Frontal cortex (tissue), 4 donors: ENCODE data around the gene NCBP2. TPM values are rescaled to one million over a fixed set of nuclear protein-coding genes. Genes with fewer than 3 reads are reported as not detected.
"Not testable (repeated sequence)": the region's sequence is repeated elsewhere in the genome, so short reads cannot be mapped to it uniquely, and the experiment has no call there.

ENCODE experiments used
- DNase-seq, 2 donors: peaks; one replicate each; pipeline ENCODE4 v3.0.0; 2012; ENCODE audit warnings: low spot score in 2 of 2
- FAIRE-seq: peaks from 2 replicates; lab custom pipeline; 2012; peaks lifted over from hg19 to GRCh38; lab: Jason Lieb, UNC
- total RNA-seq: library from RNA; depleted of rRNA; stranded (reverse); fragments of >200 nt; gene quantifications from one replicate; pipeline ENCODE4 v1.2.3, GENCODE V29; 2014
- donor health status: control.
- donor health status: control.
- donor health status: control.

The NCBP2 gene
- total RNA-seq, 1 donor from 2014 or later: 91.3 TPM

DNA sequence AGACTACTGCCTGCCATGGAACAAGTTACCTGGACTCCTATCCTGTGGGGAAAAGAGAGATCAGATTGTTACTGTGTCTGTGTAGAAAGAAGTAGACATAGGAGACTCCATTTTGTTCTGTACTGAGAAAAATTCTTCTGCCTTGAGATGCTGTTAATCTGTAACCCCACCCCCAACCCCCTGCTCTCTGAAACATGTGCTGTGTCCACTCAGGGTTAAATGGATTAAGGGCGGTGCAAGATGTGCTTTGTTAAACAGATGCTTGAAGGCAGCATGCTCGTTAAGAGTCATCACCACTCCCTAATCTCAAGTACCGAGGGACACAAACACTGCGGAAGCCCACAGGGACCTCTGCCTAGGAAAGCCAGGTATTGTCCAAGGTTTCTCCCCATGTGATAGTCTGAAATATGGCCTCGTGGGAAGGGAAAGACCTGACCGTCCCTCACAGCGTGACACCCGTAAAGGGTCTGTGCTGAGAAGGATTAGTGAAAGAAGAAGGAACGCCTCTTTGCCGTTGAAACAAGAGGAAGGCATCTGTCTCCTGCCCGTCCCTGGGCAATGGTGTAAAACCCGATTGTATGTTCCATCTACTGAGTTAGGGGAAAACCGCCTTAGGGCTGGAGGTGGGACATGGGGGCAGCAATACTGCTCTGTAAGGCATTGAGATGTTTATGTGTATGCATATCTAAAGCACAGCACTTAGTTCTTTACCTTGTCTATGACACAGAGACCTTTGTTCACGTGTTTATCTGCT lies 1.9 kb upstream of the NCBP2 start:
- not testable (repeated sequence) for FAIRE-seq, DNase-seq

DNA sequence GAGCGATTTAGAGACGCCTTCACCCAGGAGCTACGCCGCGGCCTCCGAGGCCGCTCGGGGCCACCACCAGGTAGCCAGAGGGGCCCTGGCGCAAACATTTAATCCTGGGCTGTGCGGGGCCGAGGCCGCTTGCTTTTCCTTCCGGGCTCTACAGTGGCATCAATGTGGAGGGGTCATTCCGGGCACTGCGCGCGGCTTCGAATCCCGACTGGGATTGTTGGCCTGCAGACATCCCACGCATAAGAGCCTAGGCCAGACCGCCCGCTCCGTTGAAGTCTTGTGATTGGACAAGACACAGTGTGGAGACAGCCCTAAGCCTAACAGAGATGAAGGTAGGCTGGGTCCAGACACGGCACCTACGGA lies 568 bp upstream of the NCBP2 start:
- no peak for FAIRE-seq
- no peak for DNase-seq

DNA sequence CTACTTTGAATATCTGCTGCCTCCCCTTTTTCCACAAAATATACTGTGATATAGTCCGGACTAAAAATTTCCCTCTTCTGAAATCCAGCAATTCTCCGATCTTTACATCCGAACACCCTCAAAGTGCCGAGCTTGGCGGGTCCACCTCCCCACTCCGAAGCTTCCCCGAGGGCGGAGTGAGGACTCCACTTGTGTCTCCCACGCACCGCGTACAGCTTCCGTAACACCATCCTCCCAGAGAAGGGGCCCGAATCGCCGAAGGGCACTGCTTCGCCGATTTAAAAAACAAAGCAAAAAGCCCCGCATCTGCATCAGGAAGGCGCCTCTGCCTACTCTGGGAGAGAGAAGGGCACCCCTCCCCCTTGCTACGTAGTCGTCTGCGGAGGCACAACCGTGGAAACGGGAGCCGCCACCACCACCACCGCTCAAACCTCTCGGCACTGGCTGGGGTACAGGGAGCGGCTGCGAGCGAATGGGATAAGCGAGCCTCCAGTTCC lies 551 bp downstream of the NCBP2 start:
- no peak for FAIRE-seq
- no peak for DNase-seq

DNA sequence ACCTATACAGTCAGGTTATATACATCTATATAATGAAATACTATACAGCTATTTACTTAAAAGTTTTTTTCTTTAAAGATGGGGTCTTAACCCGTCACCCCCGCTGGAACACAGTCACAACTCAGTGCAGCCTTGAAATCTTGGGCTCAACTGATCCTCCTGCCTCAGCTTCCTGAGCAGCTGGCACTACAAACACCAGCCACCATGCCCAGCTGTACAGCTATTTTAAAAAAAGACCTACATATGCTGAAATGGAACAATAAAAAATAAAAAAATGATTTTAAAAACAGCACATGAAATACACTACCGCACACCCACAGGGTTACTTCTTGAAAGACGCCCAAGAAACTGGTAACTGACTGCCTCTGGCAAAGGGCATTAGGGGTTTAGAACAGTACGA lies 3.8 kb downstream of the NCBP2 start:
- no peak for FAIRE-seq
- no peak for DNase-seq

DNA sequence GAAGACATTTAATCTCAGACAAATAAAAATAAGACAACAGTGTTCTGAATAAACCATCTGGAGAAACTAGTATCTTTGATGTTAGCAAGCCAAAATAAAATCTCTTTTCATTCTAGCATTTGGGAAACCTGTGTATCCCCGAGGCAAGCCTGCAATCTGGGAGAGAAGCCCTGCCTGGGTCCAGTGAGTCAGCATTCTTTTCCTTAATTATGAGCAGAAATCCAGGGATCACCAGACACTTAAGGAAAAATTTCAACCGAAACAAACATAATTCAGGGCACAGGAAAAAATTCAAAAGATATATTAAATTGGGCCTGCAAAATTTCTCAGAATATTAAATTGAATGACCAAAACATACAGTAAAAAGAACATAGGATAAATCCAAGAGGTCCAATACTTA lies 4.2 kb downstream of the NCBP2 start:
- DNase-seq (no peak), FAIRE-seq (no peak)

DNA sequence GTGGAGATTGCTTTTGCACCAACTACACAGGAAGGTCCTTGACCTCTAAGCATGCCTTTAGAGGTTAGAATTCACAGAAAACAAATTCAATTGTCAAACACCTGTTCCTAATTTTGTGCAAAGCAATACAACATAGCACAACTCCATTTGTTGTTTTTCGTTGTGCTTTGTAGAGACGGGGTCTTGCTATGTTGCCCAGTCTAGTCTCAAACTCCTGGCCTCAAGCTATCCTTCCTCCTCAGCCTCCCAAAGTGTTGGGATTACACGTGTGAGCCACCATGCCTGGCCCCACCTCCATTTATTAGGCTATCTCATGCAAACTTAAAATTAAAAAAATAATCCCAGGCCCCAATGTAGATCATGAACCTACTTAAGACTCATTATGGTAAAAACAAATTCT lies 6.0 kb downstream of the NCBP2 start:
- FAIRE-seq: no peak
- no peak for DNase-seq

DNA sequence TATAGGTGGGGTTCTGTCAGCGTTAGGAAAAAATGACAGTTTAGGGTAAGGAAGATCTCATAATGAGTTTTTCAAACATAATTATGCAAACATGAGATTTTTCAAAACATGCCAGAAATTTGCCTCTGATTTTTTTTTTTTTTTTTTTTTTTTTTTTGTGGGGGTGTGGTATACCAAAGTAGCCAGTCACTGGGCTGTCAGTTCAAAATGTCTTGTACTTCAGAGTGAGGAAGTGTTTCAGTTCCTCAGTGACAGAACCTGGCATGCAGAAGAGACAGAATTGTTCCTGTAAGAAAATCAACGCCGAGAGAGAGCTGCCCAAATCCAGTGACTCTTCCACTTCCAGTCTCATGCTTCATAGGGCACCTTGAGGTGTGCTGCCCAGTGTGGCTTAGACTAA lies 9.7 kb downstream of the NCBP2 start:
- DNase-seq (no peak), FAIRE-seq (no peak)

DNA sequence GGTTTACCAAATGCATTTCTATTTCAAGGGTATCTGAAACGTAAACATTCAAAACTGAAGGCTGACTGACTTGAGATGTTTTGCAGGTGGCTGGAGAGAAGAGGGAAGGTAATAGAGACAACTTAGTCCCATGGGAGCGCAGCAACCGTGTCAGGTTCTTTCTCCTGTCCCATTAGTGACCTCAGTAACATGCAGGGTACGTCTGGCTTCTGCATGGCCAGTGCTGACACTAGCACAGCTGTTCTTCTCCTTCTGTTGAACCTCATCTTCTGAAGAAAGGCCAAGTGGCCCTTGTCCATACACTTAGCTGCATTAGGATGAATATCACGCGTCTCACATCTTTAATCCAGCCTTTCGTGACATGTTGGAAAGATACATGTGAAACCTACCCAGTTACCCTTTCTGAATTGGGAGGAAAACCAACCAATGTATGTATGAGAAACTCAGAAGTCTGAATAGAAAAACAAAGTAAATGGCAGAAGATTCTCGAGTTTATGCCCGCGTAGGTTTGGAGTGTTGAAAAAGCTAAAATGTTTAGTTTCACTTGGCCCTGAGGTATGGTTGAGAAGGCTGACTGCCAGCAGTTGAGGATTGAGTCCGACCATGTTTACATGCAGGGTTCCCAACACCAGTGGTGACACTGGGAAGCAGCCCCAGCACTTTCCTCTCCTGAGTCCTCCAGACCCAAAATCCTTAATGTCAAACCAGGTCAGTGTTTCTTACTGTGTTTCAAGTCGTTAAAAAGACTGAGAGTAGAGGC lies 10.3 kb downstream of the NCBP2 start:
- DNase-seq: no peak
- FAIRE-seq: no peak

DNA sequence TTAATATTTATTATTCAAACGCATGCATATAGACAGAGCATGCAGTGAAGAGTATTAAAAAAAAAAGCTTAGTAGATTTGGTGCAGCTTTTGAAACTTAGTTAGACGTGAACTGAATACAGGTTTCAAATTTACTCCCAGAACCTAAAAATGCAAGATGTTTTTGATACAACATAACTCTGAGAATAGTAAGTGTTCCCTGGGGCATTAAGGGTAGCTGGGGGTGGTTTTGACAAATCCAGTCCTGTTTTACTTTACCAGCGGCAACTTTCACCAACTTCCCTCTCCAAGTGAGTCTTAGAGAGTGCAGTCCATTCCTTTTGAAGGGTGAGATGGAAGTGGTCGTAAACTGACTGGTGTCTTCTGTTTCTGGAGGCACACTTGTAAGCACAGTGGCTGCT lies 11.2 kb downstream of the NCBP2 start:
- DNase-seq (no peak), FAIRE-seq (no peak)

DNA sequence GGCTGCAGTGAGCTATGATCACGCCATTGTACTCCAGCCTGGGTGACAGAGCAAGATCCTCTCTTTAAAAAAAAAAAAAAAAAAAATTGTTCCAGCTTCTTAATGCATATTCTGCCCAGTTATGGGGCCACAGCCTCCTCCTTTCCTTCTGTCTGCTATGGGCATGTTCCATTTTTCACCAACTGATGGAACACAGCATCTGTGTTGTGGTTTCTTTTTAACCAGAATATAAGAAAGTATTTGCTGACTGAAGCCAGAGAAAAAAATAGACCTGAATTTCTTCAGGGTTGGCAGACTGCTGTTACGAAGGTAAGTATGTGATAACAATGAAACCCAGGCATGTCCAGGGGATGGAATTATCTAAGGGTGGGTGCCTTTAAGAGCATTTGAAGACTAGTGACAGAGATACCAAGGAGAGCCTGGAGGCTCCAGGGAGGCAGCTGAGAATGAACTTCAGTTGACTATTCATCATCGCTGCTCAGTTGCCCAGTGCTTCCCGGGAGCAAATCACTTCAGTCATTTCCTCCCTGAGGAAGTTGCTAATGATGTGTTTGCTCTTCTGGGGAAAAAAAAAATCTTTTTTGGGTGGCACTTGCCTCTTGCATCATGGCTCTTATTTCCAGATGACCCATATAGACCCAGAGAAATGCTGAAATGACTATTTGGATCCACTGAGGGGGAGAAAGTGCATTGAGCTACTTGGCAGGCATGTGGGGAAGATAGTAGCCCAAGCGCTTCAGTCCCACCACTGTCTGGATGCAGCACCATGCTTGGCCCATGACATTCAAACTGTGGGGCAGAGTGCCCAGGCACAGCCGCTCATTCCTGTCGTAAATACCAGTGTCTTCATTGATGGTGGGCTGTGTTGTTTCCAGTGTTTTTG lies 14.5 kb downstream of the NCBP2 start:
- DNase-seq: no peak
- FAIRE-seq: no peak

DNA sequence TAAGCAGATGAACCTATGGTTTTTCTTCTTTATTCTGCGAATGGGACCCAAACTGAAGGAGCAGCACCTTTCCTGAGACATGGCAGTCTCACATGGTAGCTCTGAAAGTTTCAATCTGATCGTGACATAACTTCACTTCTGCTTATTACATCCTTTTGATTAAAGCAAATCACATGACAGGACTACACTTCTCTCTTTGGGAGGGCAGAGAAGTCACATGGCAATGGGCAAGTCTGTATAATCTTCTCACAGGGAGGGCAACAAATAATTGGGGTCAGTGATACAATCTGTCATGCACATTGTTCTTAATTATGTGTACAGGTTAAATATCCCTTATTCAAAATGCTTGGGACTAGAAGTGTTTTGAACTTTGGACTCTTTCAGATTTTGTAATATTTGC lies 21.6 kb downstream of the NCBP2 start:
- DNase-seq: no peak
- FAIRE-seq: no peak

DNA sequence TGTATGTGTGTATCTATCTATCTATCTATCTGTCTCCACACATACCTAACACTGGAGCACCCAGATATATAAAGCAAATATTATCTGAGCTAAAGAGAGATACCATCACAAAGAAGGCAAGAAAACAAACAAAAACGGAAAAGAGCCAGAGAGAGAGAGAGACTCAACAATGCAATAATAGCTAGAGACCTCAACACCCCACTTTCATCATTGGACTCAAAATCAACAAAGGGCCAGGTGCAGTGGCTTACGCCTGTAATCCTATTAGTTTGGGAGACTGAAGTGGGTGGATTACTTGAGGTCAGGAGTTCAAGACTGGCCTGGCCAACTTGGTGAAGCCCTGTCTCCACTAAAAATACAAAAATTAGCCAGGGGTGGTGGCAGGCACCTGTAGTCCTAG lies 23.4 kb downstream of the NCBP2 start:
- DNase-seq (no peak), FAIRE-seq (no peak)

DNA sequence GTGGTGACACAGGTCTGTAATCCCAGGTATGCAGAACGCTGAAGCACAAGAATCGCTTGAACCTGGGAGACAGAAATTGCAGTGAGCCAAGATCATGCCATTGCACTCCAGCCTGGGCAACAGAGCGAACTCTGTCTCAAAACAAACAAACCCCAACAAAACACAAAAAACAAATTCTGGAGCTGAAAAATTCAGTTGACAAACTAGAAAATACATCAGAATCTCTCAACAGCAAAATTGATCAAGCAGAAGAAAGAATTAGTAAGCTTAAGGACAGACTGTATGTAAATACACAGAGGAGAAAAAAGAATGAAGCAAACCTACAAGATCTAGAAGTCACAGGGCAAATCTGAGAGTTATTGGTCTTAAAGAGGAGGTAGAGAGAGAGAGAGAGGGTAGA lies 25.3 kb downstream of the NCBP2 start:
- DNase-seq (no peak), FAIRE-seq (no peak)

DNA sequence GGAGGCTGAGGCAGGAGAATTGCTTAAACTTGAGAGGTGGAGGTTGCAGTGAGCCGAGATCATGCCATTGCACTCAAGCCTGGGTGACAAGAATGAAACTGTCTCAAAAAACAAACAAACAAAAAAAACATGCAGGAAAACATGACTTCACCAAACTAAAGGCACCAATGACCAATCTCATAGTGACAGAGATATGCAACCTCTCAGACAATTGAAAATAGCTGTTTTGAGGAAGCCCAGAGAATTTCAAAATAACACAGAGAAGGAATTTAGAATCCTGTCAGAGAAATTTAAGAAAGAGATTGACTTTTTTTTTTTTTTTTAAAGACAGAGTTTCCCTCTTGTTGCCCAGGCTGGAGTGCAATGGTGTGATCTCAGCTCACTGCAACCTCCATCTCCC lies 26.1 kb downstream of the NCBP2 start:
- FAIRE-seq (no peak), DNase-seq (no peak)

DNA sequence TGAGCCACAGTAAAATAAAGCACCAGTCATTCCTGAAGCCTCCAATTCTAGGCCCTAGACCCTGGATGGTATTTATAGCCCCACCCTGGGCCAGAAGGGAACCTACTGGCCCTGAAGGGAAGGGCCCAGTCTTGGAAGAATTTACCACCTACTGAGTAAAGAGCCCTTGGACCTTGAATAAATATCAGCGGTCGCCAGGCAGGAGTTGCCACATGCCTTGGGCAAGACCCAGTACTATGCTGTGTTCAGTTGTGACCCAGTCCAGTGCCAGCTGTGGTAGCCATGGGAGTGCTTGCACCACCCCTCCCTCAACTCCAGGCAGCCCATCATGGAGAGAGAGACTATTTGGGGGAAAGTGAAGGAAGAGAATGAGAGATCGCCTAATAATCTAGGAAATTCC lies 27.0 kb downstream of the NCBP2 start:
- FAIRE-seq: no peak
- DNase-seq: no peak

DNA sequence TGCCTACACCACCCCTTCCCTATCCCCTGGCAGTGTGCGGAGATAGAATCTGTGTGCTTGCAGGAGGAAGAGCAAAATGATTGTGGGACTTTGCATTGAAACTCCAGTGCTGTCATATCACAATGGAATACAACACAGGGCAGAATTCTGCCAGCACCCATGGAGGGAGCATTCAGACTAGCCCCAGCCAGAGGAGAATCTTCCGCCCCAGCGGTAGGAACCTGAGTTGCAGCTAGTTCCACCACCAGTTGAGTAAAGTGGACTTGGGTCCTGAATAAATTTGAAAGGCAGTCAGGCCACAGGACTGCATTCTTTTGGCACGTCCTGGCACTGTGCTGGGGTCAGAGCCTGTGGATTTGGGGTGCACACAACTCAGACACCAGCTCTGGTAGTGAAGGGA lies 27.5 kb downstream of the NCBP2 start:
- DNase-seq: no peak
- no peak for FAIRE-seq

DNA sequence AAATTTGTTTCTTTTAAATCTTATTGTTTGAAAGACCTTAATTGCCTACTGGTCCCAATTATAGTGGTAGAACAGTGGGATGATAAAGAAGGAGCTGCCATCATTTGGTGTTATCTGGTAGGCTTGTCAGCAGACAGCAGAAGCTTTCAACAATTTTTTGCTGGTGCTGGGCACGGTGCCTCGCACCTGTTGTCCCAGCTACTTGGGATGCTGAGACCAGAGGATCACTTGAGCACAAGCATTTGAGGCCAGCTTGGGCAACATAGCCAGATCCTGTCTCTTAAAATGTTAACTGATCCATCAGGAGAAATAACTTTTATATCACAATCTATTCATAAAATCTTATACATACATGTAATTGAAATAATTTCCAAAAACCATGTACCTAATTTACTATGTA lies 38.6 kb downstream of the NCBP2 start:
- no peak for FAIRE-seq
- no peak for DNase-seq

DNA sequence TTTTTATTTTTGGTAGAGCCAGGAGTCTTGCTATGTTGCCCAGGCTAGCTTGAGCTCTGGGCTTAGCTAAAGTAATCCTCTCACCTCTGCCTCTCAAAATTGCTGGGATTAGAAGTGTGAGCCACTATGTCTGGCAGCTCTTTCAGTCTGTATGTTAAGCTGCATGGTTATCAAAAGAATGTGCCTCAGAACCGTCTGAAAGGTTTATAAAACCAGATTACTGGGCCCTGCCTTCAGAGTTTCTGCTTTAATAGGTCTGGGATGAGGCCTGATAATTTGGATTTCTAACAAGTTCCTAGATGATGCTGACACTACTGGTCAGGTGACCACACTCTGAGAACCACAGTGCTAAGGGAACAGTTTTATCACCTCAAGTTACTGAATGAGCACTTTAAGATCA lies 40.0 kb downstream of the NCBP2 start:
- DNase-seq (no peak), FAIRE-seq (no peak)

DNA sequence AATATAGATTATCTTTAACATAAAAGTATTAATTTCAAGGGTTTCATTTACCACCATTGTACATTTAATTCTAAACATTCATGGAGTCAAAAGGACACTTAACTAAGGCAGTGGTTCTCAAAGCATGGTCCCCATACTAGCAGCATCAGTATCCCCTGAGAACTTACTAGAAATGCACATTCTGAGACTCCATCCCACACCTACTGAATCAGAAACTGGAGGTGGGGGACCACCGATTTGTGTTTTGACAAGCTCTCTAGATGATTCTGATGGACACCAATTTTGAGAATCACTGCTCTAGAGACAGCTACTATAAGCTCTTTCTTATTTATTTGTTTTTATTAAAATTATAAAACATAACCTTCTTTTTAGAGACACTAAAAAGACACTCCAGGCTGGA lies 40.6 kb downstream of the NCBP2 start:
- DNase-seq (no peak), FAIRE-seq (no peak)

DNA sequence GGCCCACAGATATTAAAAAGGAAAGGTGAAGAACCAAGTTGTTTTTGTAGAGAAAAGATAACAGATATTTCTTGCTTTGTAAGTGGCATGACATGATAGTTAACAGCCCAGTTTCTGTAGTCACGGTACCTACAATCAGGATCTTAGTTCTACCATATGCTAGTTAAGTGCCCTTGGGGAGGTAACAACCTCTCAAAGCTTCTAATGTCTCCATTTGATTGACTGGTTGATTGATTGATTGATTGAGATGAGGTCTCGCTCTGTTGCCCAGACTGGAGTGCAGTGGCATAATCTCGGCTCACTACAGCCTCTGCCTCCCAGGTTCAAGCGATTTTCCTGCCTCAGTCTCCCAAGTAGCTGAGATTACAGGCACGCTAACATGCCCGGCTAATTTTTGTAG lies 46.1 kb downstream of the NCBP2 start:
- FAIRE-seq (no peak), DNase-seq (no peak)
